Mucosa of descending colon (tissue), 3 donors: Measurements from ENCODE around the gene AP4S1. TPM values are rescaled to one million over a fixed set of nuclear protein-coding genes. Genes with fewer than 3 reads are reported as not detected.

Experiments used
- ATAC-seq: fragments of 200-7000 bp; cut with Tn5 transposase; one replicate; pipeline ENCODE4 v1.9.1; 2020; ENCODE audit warnings: mild to moderate bottlenecking, moderate library complexity
- DNase-seq, 3 donors: peaks; one replicate each; pipeline ENCODE4 v3.0.0-alpha.2; 2020
- H3K36me3 ChIP-seq: fragments of 200-600 bp; one replicate; pipeline ENCODE4 v1.8.0; 2021; ENCODE audit warnings: low read depth, mild to moderate bottlenecking
- H3K4me1 ChIP-seq: fragments of 200-600 bp; one replicate; pipeline ENCODE4 v1.8.0; 2021; ENCODE audit warnings: low read depth, mild to moderate bottlenecking
- H3K4me3 ChIP-seq: fragments of 200-600 bp; one replicate; pipeline ENCODE4 v1.8.0; 2021; ENCODE audit warnings: mild to moderate bottlenecking
- H3K9me3 ChIP-seq: fragments of 200-600 bp; one replicate; pipeline ENCODE4 v1.8.0; 2021; ENCODE audit warnings: mild to moderate bottlenecking
- CTCF ChIP-seq: fragments of 200-600 bp; IDR thresholded peaks from one replicate; pipeline ENCODE4 v1.8.0; 2022; ENCODE audit warnings: antibody characterized with exemption, mild to moderate bottlenecking
- intact Hi-C, 2 donors: fragments of 100-400 bp; cut with DNase I in 1 of 2; cut with micrococcal nuclease in 1 of 2; formaldehyde crosslinking; loops; one replicate each; pipeline versions ENCODE4 v1.11.0 to v1.11.1; 2022; cut with DNase I, micrococcal nuclease
- total RNA-seq, 3 donors: library from RNA; stranded (reverse); fragmentation: NEBNext Ultra II Directional in 2 of 3; extraction: Animal tissue kit (Norgen Biotek cat#: 25700) in 2 of 3; gene quantifications; one replicate each; pipeline versions ENCODE4 v1.2.1 to v1.2.4, GENCODE V29; 2021 to 2023
- donor health status: DM: no; HTN: no; CAD: no; lungs with moderate emphysema.
- donor health status: DM: no; HTN: no; CAD: no.
- donor health status: DM: no; HTN: yes; CAD: no.

AP4S1 gene
- total RNA-seq, 3 donors from 2014 or later: 3.0 to 9.9 (median 4.0) TPM

- DNase-seq: no peak
- intact Hi-C loops: no loop called here
- ATAC-seq: no peak
- Histone ChIP-seq H3K36me3 (peaks cover 9% of the 10 kb centered on the region), H3K4me3 (no peak overlapping the region), H3K4me1 (no peaks in the 10 kb centered on the region), H3K9me3 (no peaks in the 10 kb centered on the region)
- no peak for TF ChIP-seq CTCF
These were observed 70.8 kb downstream of the AP4S1 start for GRCh38 chr14:31096255-31096654.

GRCh38 chr14:31097081-31097480 lies 71.6 kb downstream of the AP4S1 start:
- DNase-seq: no peak
- ATAC-seq: no peak
- Histone ChIP-seq H3K4me3 (no peak overlapping the region), H3K4me1 (no peaks in the 10 kb centered on the region), H3K36me3 (peaks cover 13% of the 10 kb centered on the region), H3K9me3 (no peaks in the 10 kb centered on the region)
- intact Hi-C loops: no loop called here
- no peak for TF ChIP-seq CTCF

- DNase-seq (no peak), ATAC-seq (no peak)
- Histone ChIP-seq H3K36me3 (peaks cover 40% of the 10 kb centered on the region), H3K4me1 (no peaks in the 10 kb centered on the region), H3K9me3 (no peaks in the 10 kb centered on the region), H3K4me3 (no peak overlapping the region)
- intact Hi-C loops: no loop called here
- no peak for TF ChIP-seq CTCF
These were observed 81.3 kb downstream of the AP4S1 start for GRCh38 chr14:31106768-31107167.

GRCh38 chr14:31109257-31109656 lies 83.8 kb downstream of the AP4S1 start:
- DNase-seq: no peak
- intact Hi-C loops: no loop called here
- Histone ChIP-seq H3K4me1 (no peaks in the 10 kb centered on the region), H3K9me3 (no peaks in the 10 kb centered on the region), H3K4me3 (no peak overlapping the region), H3K36me3 (peaks cover 23% of the 10 kb centered on the region)
- TF ChIP-seq CTCF: no peak
- no peak for ATAC-seq

GRCh38 chr14:31110872-31111271 lies 85.4 kb downstream of the AP4S1 start:
- intact Hi-C loops: no loop called here
- no peaks in the 10 kb centered on the region for H3K9me3 ChIP-seq
- H3K36me3 ChIP-seq: peaks cover 15% of the 10 kb centered on the region
- no peaks in the 10 kb centered on the region for H3K4me1 ChIP-seq
- no peak overlapping the region for H3K4me3 ChIP-seq
- ATAC-seq: no peak
- DNase-seq: no peak
- TF ChIP-seq CTCF: no peak

- intact Hi-C loops: no loop called here
- Histone ChIP-seq H3K4me1 (no peaks in the 10 kb centered on the region), H3K9me3 (no peaks in the 10 kb centered on the region)
These were observed 88.3 kb downstream of the AP4S1 start for GRCh38 chr14:31113794-31114193.

More at GRCh38 chr14:31113794-31114193, 88.3 kb downstream of the AP4S1 start:
- TF ChIP-seq CTCF: no peak
- H3K4me3 ChIP-seq: no peak overlapping the region
- peaks cover 10% of the 10 kb centered on the region for H3K36me3 ChIP-seq
- DNase-seq (no peak), ATAC-seq (no peak)
